ENCODE data around the gene DENND11.

DNA sequence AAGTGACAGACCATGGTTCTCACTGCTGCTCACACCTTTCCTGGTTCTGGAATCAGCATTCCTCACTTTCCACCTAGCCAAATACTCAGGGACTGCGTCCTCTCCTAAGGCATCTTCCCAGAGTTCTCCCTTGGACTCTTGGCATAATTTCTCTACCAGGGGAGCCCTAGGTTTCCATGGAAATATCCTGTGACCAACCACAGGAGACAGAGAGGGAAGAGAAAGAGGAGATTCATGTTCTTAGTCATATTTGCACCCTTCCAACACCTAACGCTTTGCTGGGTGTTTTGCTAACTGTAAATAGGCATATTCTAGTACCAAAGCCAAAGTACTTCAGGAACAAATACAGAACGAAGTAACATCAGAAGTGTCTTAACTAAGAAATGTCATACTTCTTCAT lies 28.6 kb downstream of the DENND11 start:
- no peak for TF ChIP-seq POLR2AphosphoS5 (IDR thresholded peaks at IDR 0.05)
- no peak for TF ChIP-seq EP300 (IDR thresholded peaks at IDR 0.05)
- TF ChIP-seq, protein P1, sequence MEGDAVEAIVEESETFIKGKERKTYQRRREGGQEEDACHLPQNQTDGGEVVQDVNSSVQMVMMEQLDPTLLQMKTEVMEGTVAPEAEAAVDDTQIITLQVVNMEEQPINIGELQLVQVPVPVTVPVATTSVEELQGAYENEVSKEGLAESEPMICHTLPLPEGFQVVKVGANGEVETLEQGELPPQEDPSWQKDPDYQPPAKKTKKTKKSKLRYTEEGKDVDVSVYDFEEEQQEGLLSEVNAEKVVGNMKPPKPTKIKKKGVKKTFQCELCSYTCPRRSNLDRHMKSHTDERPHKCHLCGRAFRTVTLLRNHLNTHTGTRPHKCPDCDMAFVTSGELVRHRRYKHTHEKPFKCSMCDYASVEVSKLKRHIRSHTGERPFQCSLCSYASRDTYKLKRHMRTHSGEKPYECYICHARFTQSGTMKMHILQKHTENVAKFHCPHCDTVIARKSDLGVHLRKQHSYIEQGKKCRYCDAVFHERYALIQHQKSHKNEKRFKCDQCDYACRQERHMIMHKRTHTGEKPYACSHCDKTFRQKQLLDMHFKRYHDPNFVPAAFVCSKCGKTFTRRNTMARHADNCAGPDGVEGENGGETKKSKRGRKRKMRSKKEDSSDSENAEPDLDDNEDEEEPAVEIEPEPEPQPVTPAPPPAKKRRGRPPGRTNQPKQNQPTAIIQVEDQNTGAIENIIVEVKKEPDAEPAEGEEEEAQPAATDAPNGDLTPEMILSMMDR (IDR thresholded peaks at IDR 0.05), result no peak
